PC-9 (cell line): ENCODE data around the gene CLCN2. TPM values are rescaled to one million over a fixed set of nuclear protein-coding genes. Genes with fewer than 3 reads are reported as not detected.

Experiments
- BruUV-seq: library from RNA; stranded (reverse); fragments of 400-500 nt; replicated peaks from 2 replicates; lab custom pipeline; 2021; lab: Mats Ljungman, UMichigan
- CTCF ChIA-PET: fragments of 300-600 bp; sonication (Branson Sonifier 250); formaldehyde crosslinking; loops from one replicate; lab custom pipeline; 2022; ENCODE audit warnings: antibody characterized with exemption; lab: Charles Lee
- POLR2A ChIA-PET: fragments of 300-600 bp; sonication (Branson Sonifier 250); formaldehyde crosslinking; loops from one replicate; lab custom pipeline; 2022; ENCODE audit warnings: antibody characterized with exemption; ENCODE audit not compliant: unreplicated experiment; lab: Charles Lee
- DNase-seq, 2 experiments: peaks; one replicate each; pipeline versions ENCODE4 v3.0.0 to v3.0.0-alpha.2; 2015 to 2022; ENCODE audit warnings: mixed read lengths in 1 of 2
- H2AFZ ChIP-seq: fragments of 200-600 bp; sonication (generic); 2 replicates; pipeline ENCODE4 v1.8.1; 2017; ENCODE audit warnings: antibody characterized with exemption
- H3F3A ChIP-seq: fragments of 200-600 bp; sonication (generic); 2 replicates; pipeline ENCODE4 v1.8.1; 2017; ENCODE audit warnings: antibody characterized with exemption, mild to moderate bottlenecking, low read depth; ENCODE audit not compliant: insufficient read depth
- H3K27ac ChIP-seq: fragments of 200-600 bp; sonication (generic); 2 replicates; pipeline ENCODE4 v1.6.1; 2016; ENCODE audit warnings: mixed run types
- H3K27me3 ChIP-seq: fragments of 200-600 bp; sonication (generic); 2 replicates; pipeline ENCODE4 v1.6.1; 2016; ENCODE audit warnings: low read depth, mixed run types; ENCODE audit not compliant: insufficient read depth
- H3K36me3 ChIP-seq: fragments of 200-600 bp; sonication (generic); 2 replicates; pipeline ENCODE4 v1.6.1; 2016; ENCODE audit warnings: low read depth, mixed run types
- H3K4me1 ChIP-seq: fragments of 200-600 bp; sonication (generic); replicated peaks from 2 replicates; pipeline ENCODE4 v1.6.1; 2016; ENCODE audit warnings: mixed run types; ENCODE audit not compliant: insufficient read depth
- H3K4me2 ChIP-seq: fragments of 200-600 bp; sonication (generic); 2 replicates; pipeline ENCODE4 v1.6.1; 2017; ENCODE audit warnings: mixed run types
- H3K4me3 ChIP-seq: fragments of 200-600 bp; sonication (generic); 2 replicates; pipeline ENCODE4 v1.6.1; 2016; ENCODE audit warnings: mixed run types
- H3K79me2 ChIP-seq: fragments of 200-600 bp; sonication (generic); 2 replicates; pipeline ENCODE4 v1.6.1; 2017; ENCODE audit warnings: low read depth, mixed run types
- H3K9me2 ChIP-seq: fragments of 200-600 bp; sonication (generic); 2 replicates; pipeline ENCODE4 v1.8.1; 2017; ENCODE audit warnings: mild to moderate bottlenecking; ENCODE audit not compliant: insufficient read depth
- H3K9me3 ChIP-seq: fragments of 200-600 bp; sonication (generic); 2 replicates; pipeline ENCODE4 v1.8.1; 2016; ENCODE audit warnings: low read depth; ENCODE audit not compliant: insufficient read depth
- H4K20me1 ChIP-seq: fragments of 200-600 bp; sonication (generic); 2 replicates; pipeline ENCODE4 v1.8.1; 2017; ENCODE audit not compliant: insufficient read depth
- EZH2 ChIP-seq: fragments of 200-600 bp; sonication (generic); IDR thresholded peaks from 2 replicates; pipeline ENCODE4 v1.8.0; 2017; ENCODE audit warnings: antibody characterized with exemption, low read depth
- intact Hi-C: fragments of 100-400 bp; cut with micrococcal nuclease; formaldehyde crosslinking; loops from one replicate; pipeline ENCODE4 v1.10.0; 2022; ENCODE audit not compliant: unreplicated experiment
- total RNA-seq: library from RNA; stranded (reverse); gene quantifications from 2 replicates; pipeline ENCODE4 v1.2.3, GENCODE V29; 2021
- TF ChIP-seq, protein P1 (sequence below): fragments of 200-600 bp; sonication (generic); conservative IDR thresholded peaks from 2 replicates; pipeline ENCODE4 v1.6.1; 2017; ENCODE audit warnings: mixed run types, antibody characterized with exemption, mild to moderate bottlenecking, moderate library complexity

The CLCN2 gene
- total RNA-seq, 1 experiment from 2014 or later: 27.1 TPM

DNA sequence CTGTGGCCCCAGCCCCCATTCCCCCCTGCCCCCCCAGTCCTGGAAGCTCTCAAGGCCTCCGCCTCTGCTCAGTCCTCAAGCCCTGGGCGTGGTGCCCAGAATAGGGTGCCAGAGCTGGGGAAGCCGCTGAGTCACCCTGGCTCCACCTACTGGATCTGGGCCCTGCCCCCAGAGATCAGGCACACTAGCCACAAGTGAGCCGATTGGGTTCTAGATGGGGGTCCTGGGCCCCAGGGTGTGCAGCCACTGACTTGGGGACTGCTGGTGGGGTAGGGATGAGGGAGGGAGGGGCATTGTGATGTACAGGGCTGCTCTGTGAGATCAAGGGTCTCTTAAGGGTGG is 41.3 kb downstream of the CLCN2 start:
- peaks cover 96% of the 10 kb centered on the region for H4K20me1 ChIP-seq
- no peaks in the 10 kb centered on the region for H3K27me3 ChIP-seq
- H3K79me2 ChIP-seq: peaks cover 97% of the 10 kb centered on the region
- H3K36me3 ChIP-seq: peaks cover 76% of the 10 kb centered on the region
- peaks cover 91% of the 10 kb centered on the region for H3F3A ChIP-seq
- BruUV-seq: no TSS peak
- H2AFZ ChIP-seq: no peak overlapping the region
- TF ChIP-seq EZH2: no peak
- TF ChIP-seq, protein P1, sequence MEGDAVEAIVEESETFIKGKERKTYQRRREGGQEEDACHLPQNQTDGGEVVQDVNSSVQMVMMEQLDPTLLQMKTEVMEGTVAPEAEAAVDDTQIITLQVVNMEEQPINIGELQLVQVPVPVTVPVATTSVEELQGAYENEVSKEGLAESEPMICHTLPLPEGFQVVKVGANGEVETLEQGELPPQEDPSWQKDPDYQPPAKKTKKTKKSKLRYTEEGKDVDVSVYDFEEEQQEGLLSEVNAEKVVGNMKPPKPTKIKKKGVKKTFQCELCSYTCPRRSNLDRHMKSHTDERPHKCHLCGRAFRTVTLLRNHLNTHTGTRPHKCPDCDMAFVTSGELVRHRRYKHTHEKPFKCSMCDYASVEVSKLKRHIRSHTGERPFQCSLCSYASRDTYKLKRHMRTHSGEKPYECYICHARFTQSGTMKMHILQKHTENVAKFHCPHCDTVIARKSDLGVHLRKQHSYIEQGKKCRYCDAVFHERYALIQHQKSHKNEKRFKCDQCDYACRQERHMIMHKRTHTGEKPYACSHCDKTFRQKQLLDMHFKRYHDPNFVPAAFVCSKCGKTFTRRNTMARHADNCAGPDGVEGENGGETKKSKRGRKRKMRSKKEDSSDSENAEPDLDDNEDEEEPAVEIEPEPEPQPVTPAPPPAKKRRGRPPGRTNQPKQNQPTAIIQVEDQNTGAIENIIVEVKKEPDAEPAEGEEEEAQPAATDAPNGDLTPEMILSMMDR: no peak
- H3K4me3 ChIP-seq: peak overlapping the region; percentile 18; the same call in 1 of the 2 replicates
- no peaks in the 10 kb centered on the region for H3K9me3 ChIP-seq
- peak overlapping the region; percentile 51 for H3K27ac ChIP-seq
- POLR2A ChIA-PET: interaction anchor here (0.6 to 0.9 kb wide), 4 partner anchors 24 to 186 kb away, joined by 3 to 18 read pairs (median 4); no protein-coding TSS in a partner anchor
- peaks cover 50% of the 10 kb centered on the region for H3K4me1 ChIP-seq
- H3K4me2 ChIP-seq: peak overlapping the region; percentile 75
- intact Hi-C loops: no loop called here
- H3K9me2 ChIP-seq: no peaks in the 10 kb centered on the region
- CTCF ChIA-PET: interaction anchor here (0.6 kb wide), 1 partner anchor 32 kb away, joined by 3 read pairs; no protein-coding TSS in a partner anchor
- peak; percentile 87 to 97 for DNase-seq

DNA sequence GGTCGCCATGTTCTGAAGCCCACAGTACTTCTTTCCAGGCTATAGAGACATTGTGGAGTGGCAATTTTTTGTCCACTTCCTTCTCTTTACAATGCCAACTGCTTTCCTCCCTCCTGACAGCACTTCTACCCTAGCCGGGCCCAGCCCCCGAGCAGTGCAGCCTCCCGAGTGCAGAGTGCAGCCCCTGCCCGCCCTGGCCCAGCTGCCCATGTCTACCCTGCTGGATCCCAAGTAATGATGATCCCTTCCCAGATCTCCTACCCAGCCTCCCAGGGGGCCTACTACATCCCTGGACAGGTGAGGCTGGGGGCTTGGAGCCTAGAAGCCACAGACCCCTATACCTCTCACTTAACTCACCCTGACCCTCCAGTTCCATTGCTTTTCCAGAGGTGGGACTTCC is 44.2 kb downstream of the CLCN2 start:
- Histone ChIP-seq H3K4me1 (peaks cover 56% of the 10 kb centered on the region), H3K4me2 (peak overlapping the region; percentile 75), H3K9me2 (no peaks in the 10 kb centered on the region), H3F3A (peaks cover 71% of the 10 kb centered on the region), H2AFZ (no peak overlapping the region), H4K20me1 (peaks cover 68% of the 10 kb centered on the region), H3K27me3 (no peaks in the 10 kb centered on the region), H3K79me2 (peaks cover 72% of the 10 kb centered on the region), H3K4me3 (peak overlapping the region; percentile 63; the same call in 1 of the 2 replicates), H3K9me3 (no peaks in the 10 kb centered on the region), H3K36me3 (peaks cover 49% of the 10 kb centered on the region), H3K27ac (peak overlapping the region; percentile 27; the same call in 1 of the 2 replicates)
- ChIA-PET POLR2A (no interaction called here), CTCF (no interaction called here)
- no peak for DNase-seq
- BruUV-seq: TSS peak; percentile 28
- TF ChIP-seq, protein P1: no peak
- no peak for TF ChIP-seq EZH2
- intact Hi-C loops: no loop called here

DNA sequence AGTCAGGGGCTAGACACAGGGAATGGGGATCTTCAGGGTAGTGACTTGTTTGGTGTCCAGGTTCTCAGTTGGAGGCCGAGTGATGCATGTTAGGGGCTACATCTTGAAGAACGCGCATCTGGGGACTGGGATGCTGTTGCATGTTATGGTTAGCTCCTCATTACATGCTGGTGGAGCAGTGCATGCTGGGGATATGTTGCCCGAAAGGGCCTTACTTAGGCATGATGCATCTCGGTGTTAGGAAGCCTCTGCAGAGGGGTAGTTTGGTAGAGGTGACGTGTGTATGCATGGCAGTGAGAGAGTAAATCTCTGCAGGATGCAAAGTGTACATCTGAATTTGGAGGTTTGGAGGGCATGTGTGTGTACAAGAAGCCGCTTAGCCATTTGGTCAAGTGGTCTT is 44.6 kb downstream of the CLCN2 start:
- intact Hi-C loops: no loop called here
- Histone ChIP-seq H3K9me3 (no peaks in the 10 kb centered on the region), H3F3A (peaks cover 71% of the 10 kb centered on the region), H4K20me1 (peaks cover 64% of the 10 kb centered on the region), H3K9me2 (no peaks in the 10 kb centered on the region), H3K4me1 (peaks cover 56% of the 10 kb centered on the region), H3K27ac (peak overlapping the region; percentile 84), H3K4me3 (peak overlapping the region; percentile 63; the same call in 1 of the 2 replicates), H3K36me3 (peaks cover 45% of the 10 kb centered on the region), H3K79me2 (peaks cover 68% of the 10 kb centered on the region), H3K4me2 (peak overlapping the region; percentile 75), H2AFZ (no peak overlapping the region), H3K27me3 (no peaks in the 10 kb centered on the region)
- CTCF ChIA-PET: no interaction called here
- POLR2A ChIA-PET: no interaction called here
- DNase-seq: no peak
- no TSS peak for BruUV-seq
- TF ChIP-seq, protein P1: no peak
- no peak for TF ChIP-seq EZH2
